ENCODE data around the gene AMPH.

Gene AMPH

DNA sequence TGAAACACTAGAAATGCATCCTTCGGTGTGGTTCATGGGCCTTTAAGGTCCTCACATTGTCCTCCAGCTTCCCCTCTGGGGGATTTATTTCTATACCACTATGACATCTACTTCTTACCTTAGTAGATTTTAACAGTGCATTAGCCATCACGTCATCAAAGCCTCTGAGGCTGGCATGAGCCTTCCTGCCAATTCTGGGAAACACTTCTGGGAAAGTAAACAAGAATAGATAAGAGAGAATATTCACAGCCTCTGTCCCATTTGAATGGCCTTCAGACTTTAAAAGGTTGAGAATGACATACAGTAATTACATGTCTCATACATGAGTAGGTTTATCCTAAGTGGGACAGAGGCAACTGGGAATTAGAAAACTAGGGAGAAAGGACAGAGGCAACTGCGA lies 89.7 kb downstream of the AMPH start:
- Histone ChIP-seq H3K9me3 (ENCODE audit: control insufficient read depth, low read length) (no peaks in the 10 kb centered on the region), H3K27me3 (ENCODE audit: control insufficient read depth, insufficient read depth, low read length) (no peaks in the 10 kb centered on the region), H2AFZ (no peak overlapping the region), H3K9ac (no peak overlapping the region), H3K27ac (no peak overlapping the region), H3K79me2 (no peaks in the 10 kb centered on the region), H3K4me2 (ENCODE audit: low read length) (no peak overlapping the region), H3K4me3 (ENCODE audit: low read depth, low read length) (no peak overlapping the region), H3K36me3 (ENCODE audit: control insufficient read depth, insufficient read depth, low read length) (no peaks in the 10 kb centered on the region), H3K4me1 (peaks cover 3% of the 10 kb centered on the region)
- TF ChIP-seq, protein P1, sequence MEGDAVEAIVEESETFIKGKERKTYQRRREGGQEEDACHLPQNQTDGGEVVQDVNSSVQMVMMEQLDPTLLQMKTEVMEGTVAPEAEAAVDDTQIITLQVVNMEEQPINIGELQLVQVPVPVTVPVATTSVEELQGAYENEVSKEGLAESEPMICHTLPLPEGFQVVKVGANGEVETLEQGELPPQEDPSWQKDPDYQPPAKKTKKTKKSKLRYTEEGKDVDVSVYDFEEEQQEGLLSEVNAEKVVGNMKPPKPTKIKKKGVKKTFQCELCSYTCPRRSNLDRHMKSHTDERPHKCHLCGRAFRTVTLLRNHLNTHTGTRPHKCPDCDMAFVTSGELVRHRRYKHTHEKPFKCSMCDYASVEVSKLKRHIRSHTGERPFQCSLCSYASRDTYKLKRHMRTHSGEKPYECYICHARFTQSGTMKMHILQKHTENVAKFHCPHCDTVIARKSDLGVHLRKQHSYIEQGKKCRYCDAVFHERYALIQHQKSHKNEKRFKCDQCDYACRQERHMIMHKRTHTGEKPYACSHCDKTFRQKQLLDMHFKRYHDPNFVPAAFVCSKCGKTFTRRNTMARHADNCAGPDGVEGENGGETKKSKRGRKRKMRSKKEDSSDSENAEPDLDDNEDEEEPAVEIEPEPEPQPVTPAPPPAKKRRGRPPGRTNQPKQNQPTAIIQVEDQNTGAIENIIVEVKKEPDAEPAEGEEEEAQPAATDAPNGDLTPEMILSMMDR (IDR thresholded peaks at IDR 0.05) = no peak

DNA sequence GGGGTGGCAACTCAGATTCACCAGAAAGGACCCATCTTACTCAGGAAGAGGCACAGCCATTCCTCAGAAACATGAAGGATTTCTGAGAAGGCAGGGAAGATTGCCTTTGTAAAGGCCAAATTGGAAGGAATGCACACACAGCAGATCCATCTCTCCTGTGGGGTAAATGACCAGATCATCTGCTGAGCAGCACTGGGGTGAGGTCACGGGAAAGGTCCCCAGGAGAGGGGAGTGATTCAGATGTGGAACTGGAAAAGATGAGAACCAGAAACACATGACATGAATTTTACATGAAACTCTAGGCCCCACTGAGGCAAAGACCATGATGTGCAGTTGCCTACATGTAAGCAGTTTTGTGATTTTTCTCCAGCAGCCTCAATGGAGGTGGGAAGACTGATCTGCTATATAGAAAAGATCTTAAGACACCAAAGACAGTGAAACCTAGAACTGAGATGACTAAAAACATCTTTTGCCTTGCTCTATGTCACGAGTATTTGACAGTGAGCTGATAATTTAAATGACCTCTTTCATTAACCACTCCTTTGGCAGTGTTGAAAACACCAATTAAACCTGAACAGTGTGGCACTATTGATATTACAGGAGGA lies 91.6 kb downstream of the AMPH start:
- TF ChIP-seq, protein P1 (IDR thresholded peaks at IDR 0.05) = no peak
- Histone ChIP-seq H3K27me3 (ENCODE audit: control insufficient read depth, insufficient read depth, low read length) (no peaks in the 10 kb centered on the region), H3K27ac (no peak overlapping the region), H3K4me1 (peaks cover 3% of the 10 kb centered on the region), H3K4me3 (ENCODE audit: low read depth, low read length) (no peak overlapping the region), H2AFZ (no peak overlapping the region), H3K9ac (no peak overlapping the region), H3K9me3 (ENCODE audit: control insufficient read depth, low read length) (no peaks in the 10 kb centered on the region), H3K79me2 (no peaks in the 10 kb centered on the region), H3K36me3 (ENCODE audit: control insufficient read depth, insufficient read depth, low read length) (no peaks in the 10 kb centered on the region), H3K4me2 (ENCODE audit: low read length) (no peak overlapping the region)

DNA sequence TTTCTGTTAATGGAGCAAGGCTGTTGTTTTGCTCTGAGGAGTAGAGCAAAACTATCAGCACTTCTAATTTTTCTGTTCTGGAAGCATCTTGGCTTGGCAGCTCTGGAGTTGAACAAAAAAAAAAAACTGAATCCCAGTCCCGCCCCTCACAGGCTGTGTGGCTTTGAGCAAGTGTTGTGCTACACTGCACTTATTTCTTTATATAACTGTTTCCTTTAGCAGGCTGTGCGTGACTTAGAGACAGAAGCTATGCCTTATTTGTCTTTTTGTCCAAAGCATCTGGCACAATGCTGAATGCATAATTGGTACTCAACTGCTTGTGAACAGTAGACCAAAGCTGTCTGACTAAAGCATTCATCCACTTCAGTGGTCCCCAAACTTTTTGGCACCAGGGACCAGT lies 96.1 kb downstream of the AMPH start:
- Histone ChIP-seq H3K79me2 (no peaks in the 10 kb centered on the region), H3K27ac (no peak overlapping the region), H3K9me3 (ENCODE audit: control insufficient read depth, low read length) (no peaks in the 10 kb centered on the region), H3K9ac (no peak overlapping the region), H3K4me2 (ENCODE audit: low read length) (no peak overlapping the region), H3K36me3 (ENCODE audit: control insufficient read depth, insufficient read depth, low read length) (no peaks in the 10 kb centered on the region), H3K4me3 (ENCODE audit: low read depth, low read length) (no peak overlapping the region), H3K27me3 (ENCODE audit: control insufficient read depth, insufficient read depth, low read length) (no peaks in the 10 kb centered on the region), H3K4me1 (no peaks in the 10 kb centered on the region), H2AFZ (no peak overlapping the region)
- TF ChIP-seq, protein P1 (IDR thresholded peaks at IDR 0.05) = no peak

DNA sequence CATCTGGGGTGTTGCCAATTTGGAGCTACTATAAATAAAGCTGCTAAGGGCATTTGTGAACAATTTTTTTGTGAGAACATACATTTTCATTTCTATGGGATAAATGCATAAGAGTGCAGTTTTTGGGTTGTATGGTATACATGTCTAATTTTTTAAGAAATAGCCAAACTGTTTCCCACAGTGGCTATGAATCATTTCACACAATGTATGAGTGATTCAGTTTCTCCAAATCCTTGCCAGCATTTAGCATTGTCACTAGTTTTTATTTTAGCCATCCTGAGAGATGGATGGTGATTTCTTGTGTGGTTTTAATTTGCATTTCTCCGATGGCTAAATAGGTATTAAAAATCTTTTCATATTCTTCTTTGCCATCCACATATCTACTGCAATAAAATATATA lies 105.3 kb downstream of the AMPH start:
- no peak overlapping the region for H3K27ac ChIP-seq
- H3K4me3 ChIP-seq (ENCODE audit: low read depth, low read length) = no peak overlapping the region
- TF ChIP-seq, protein P1 (IDR thresholded peaks at IDR 0.05) = no peak
- H3K4me1 ChIP-seq = no peaks in the 10 kb centered on the region
- no peak overlapping the region for H2AFZ ChIP-seq
- no peaks in the 10 kb centered on the region for H3K27me3 ChIP-seq (ENCODE audit: control insufficient read depth, insufficient read depth, low read length)
- no peak overlapping the region for H3K4me2 ChIP-seq (ENCODE audit: low read length)
- H3K9ac ChIP-seq = no peak overlapping the region
- H3K79me2 ChIP-seq = no peaks in the 10 kb centered on the region
- H3K36me3 ChIP-seq (ENCODE audit: control insufficient read depth, insufficient read depth, low read length) = no peaks in the 10 kb centered on the region
- H3K9me3 ChIP-seq (ENCODE audit: control insufficient read depth, low read length) = no peaks in the 10 kb centered on the region

DNA sequence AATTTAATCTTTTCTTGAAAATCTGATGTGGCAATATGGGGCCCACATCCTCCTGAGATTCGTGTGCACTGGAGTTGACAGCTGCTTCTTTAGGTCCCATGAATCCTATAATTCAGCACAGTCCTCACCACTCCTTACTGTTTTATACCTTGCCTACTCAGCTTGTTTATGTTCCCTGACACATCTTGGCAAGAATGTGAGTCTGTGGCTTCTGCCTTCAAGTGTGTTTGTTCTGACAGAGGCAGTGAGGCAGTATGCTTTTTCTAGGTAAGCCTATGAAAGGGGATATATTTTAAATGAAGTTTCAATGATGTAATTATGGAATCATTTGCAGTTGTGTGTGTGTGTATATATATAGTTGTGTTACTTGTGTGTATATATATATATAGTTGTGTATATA lies 106.4 kb downstream of the AMPH start:
- Histone ChIP-seq H3K9ac (no peak overlapping the region), H3K36me3 (ENCODE audit: control insufficient read depth, insufficient read depth, low read length) (no peaks in the 10 kb centered on the region), H2AFZ (no peak overlapping the region), H3K27me3 (ENCODE audit: control insufficient read depth, insufficient read depth, low read length) (no peaks in the 10 kb centered on the region), H3K9me3 (ENCODE audit: control insufficient read depth, low read length) (no peaks in the 10 kb centered on the region), H3K4me2 (ENCODE audit: low read length) (no peak overlapping the region), H3K4me1 (no peaks in the 10 kb centered on the region), H3K27ac (no peak overlapping the region), H3K4me3 (ENCODE audit: low read depth, low read length) (no peak overlapping the region), H3K79me2 (no peaks in the 10 kb centered on the region)
- TF ChIP-seq, protein P1 (IDR thresholded peaks at IDR 0.05) = no peak

All from parathyroid adenoma (tissue), 2 donors.